22Rv1 (cell line): Measurements from ENCODE around the gene NMBR.
"Not testable (repeated sequence)": the region's sequence is repeated elsewhere in the genome, so short reads cannot be mapped to it uniquely, and the experiment has no call there.

Source experiments
- H3K27ac ChIP-seq: fragments of 450-650 bp; 2 replicates; pipeline ENCODE4 v1.5.1; 2017
- ZFX ChIP-seq: fragments of 450-650 bp; IDR thresholded peaks from 2 replicates; pipeline ENCODE4 v1.6.1; 2017; ENCODE audit warnings: antibody characterized with exemption, borderline replicate concordance
- TF ChIP-seq, protein P1 (sequence below): fragments of 450-650 bp; IDR thresholded peaks from 2 replicates; pipeline ENCODE4 v1.5.1; 2017; ENCODE audit warnings: mild to moderate bottlenecking

The NMBR gene

DNA sequence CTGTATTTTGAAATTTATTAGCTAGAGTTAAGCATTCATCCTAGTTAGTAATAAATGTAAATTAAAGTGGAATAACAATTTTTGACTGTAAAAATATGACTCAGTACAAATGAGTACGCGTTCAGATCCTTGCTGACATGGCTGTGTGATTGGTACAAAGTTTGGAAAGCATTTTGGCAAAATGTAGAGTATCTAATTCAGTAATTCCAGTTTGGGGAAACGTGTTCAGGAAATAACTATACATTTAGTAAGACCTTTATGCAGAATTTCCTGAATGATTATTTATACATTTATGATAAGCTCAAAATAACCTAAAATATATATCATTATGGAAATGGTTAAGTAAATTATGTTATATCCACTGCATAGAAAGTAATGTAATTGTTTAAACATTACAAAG is 8.2 kb upstream of the NMBR start:
- H3K27ac ChIP-seq: no peak overlapping the region
- TF ChIP-seq, protein P1, sequence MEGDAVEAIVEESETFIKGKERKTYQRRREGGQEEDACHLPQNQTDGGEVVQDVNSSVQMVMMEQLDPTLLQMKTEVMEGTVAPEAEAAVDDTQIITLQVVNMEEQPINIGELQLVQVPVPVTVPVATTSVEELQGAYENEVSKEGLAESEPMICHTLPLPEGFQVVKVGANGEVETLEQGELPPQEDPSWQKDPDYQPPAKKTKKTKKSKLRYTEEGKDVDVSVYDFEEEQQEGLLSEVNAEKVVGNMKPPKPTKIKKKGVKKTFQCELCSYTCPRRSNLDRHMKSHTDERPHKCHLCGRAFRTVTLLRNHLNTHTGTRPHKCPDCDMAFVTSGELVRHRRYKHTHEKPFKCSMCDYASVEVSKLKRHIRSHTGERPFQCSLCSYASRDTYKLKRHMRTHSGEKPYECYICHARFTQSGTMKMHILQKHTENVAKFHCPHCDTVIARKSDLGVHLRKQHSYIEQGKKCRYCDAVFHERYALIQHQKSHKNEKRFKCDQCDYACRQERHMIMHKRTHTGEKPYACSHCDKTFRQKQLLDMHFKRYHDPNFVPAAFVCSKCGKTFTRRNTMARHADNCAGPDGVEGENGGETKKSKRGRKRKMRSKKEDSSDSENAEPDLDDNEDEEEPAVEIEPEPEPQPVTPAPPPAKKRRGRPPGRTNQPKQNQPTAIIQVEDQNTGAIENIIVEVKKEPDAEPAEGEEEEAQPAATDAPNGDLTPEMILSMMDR: no peak
- TF ChIP-seq ZFX: no peak

DNA sequence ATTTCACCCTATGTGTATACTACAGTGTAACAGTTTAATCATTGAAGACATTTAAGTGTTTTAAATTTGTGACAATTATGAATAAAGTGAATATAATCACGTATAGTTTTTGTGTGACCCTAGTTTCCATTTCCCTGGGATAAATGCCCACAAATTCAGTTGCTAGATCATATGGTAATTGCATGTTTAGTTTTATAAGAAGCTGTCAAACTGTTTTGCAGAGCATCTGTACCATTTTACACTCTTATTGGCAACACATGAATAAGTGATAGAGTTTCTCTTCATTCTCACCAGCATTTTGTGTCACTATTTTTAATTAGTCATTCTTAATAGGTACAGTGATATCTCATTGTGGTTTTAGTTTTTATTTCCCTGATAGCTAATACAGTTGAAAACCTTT is 7.4 kb upstream of the NMBR start:
- TF ChIP-seq, protein P1: no peak
- TF ChIP-seq ZFX: no peak
- no peak overlapping the region for H3K27ac ChIP-seq

- TF ChIP-seq, protein P1: no peak
- no peak for TF ChIP-seq ZFX
- no peak overlapping the region for H3K27ac ChIP-seq
Measured at GRCh38 chr6:142153196-142153595, 6.3 kb upstream of the NMBR start.

- H3K27ac ChIP-seq: no peak overlapping the region
- TF ChIP-seq ZFX: no peak
- TF ChIP-seq, protein P1: no peak
Measured at GRCh38 chr6:142152746-142153145, 5.8 kb upstream of the NMBR start.

GRCh38 chr6:142141531-142141930 is 5.4 kb downstream of the NMBR start:
- H3K27ac ChIP-seq: not testable (repeated sequence)

DNA sequence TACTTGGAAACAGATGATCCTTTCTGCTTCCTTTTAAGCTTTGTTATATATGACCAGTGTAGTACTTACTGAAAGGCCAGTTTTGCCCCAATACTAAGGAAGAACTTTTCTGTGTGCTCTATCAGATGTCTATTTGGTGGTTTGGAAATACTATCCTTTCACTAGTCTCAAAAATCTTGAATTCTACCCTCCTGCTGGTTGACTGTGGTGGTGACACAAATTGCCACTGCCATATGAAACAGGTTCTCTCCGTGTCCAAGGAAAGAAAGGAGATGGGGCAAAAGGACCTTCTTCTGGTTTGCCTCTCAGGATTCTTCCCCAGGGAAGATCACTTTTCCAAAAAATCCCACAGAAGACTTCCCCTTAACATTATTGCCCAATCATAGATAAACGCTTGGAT is 8.0 kb downstream of the NMBR start:
- H3K27ac ChIP-seq: no peak overlapping the region
- TF ChIP-seq, protein P1: no peak
- TF ChIP-seq ZFX: no peak

GRCh38 chr6:142132625-142133024 is 14.3 kb downstream of the NMBR start, which contains the start of gene GJE1:
TSS of gene GJE1 (plus strand) at chr6:142132925. CDS start at chr6:142133159, 234 bp downstream.
- no peak for TF ChIP-seq ZFX
- TF ChIP-seq, protein P1: no peak
- H3K27ac ChIP-seq: no peak within 1 kb of the TSS

DNA sequence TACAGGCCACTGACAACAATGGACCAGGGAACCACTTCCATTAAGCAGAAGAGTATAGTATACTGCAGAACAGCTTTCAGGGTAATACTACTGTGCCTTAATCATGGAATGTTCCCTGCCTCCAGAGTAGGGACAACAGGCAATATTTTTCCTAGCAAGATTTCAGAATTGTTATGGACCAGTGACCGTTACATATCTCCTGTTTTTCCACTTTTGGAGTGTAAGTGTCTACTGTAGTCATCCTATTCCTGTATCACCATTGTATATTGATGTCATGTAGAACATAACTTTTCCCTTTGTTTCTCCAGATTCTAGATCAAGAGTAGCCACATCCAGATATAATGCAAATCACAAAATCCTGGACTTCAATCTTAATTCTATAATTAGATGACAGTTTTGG is 16.1 kb downstream of the NMBR start:
- no peak for TF ChIP-seq ZFX
- TF ChIP-seq, protein P1: no peak
- H3K27ac ChIP-seq: no peak overlapping the region
